Hepatocyte (in vitro differentiated cells): Measurements from ENCODE around the gene KLK8. TPM values are rescaled to one million over a fixed set of nuclear protein-coding genes. Genes with fewer than 3 reads are reported as not detected.

Experiments used
- DNase-seq: peaks from one replicate; pipeline ENCODE4 v3.0.0-alpha.2; 2016; ENCODE audit warnings: low spot score
- H2AFZ ChIP-seq: fragments of 200-600 bp; sonication (generic); 2 replicates; pipeline ENCODE4 v1.6.0; 2016; ENCODE audit warnings: antibody characterized with exemption, mild to moderate bottlenecking
- H3K27ac ChIP-seq: fragments of 200-600 bp; sonication (generic); 2 replicates; pipeline ENCODE4 v1.5.1; 2016; ENCODE audit warnings: mild to moderate bottlenecking
- H3K27me3 ChIP-seq: fragments of 200-600 bp; sonication (generic); 2 replicates; pipeline ENCODE4 v1.6.1; 2016
- H3K36me3 ChIP-seq: fragments of 200-600 bp; sonication (generic); replicated peaks from 2 replicates; pipeline ENCODE4 v1.5.1; 2016; ENCODE audit warnings: low read depth; ENCODE audit not compliant: insufficient read depth
- H3K4me1 ChIP-seq: fragments of 200-600 bp; sonication (generic); 2 replicates; pipeline ENCODE4 v1.5.1; 2016; ENCODE audit warnings: mild to moderate bottlenecking, moderate library complexity; ENCODE audit not compliant: insufficient read depth
- H3K4me2 ChIP-seq: fragments of 200-600 bp; sonication (generic); 2 replicates; pipeline ENCODE4 v1.6.0; 2016
- H3K4me3 ChIP-seq: fragments of 200-600 bp; sonication (generic); 2 replicates; pipeline ENCODE4 v1.5.1; 2016; ENCODE audit warnings: mild to moderate bottlenecking
- H3K79me2 ChIP-seq: fragments of 200-600 bp; sonication (generic); 2 replicates; pipeline ENCODE4 v1.6.0; 2017; ENCODE audit warnings: mild to moderate bottlenecking
- H3K9me2 ChIP-seq: fragments of 200-600 bp; sonication (generic); replicated peaks from 2 replicates; pipeline ENCODE4 v1.6.0; 2017; ENCODE audit warnings: mild to moderate bottlenecking; ENCODE audit not compliant: insufficient read depth
- H3K9me3 ChIP-seq: fragments of 200-600 bp; sonication (generic); 2 replicates; pipeline ENCODE4 v1.5.1; 2016; ENCODE audit warnings: low read depth, mild to moderate bottlenecking
- H4K20me1 ChIP-seq: fragments of 200-600 bp; sonication (generic); 2 replicates; pipeline ENCODE4 v1.6.0; 2016; ENCODE audit warnings: mild to moderate bottlenecking; ENCODE audit not compliant: insufficient read depth, poor library complexity, severe bottlenecking
- EZH2 ChIP-seq: fragments of 200-600 bp; sonication (generic); IDR thresholded peaks from 2 replicates; pipeline ENCODE4 v1.6.1; 2016; ENCODE audit warnings: antibody characterized with exemption, mild to moderate bottlenecking, borderline replicate concordance
- EZH2phosphoT487 ChIP-seq: fragments of 200-600 bp; sonication (generic); IDR thresholded peaks from one replicate; pipeline ENCODE4 v1.6.1; 2018; ENCODE audit warnings: antibody characterized with exemption, mild to moderate bottlenecking, low read depth, moderate library complexity; ENCODE audit not compliant: unreplicated experiment, severe bottlenecking
- WGBS: methylation state at CpG from one replicate; pipeline ENCODE4 v1.1.6; 2016; ENCODE audit warnings: low lambda C conversion rate; ENCODE audit errors: missing lambda C conversion rate; 5-methylcytosine and 5-hydroxymethylcytosine counted together
- polyA plus RNA-seq: library from polyadenylated mRNA; unstranded; fragments of >200 nt; fragmentation: Nextera tagmentation; extraction: Ambion mirVana; gene quantifications from 2 replicates; pipeline ENCODE4 v1.2.1, GENCODE V29; 2016
- total RNA-seq: library from RNA; depleted of rRNA; stranded (reverse); fragments of >200 nt; gene quantifications from 2 replicates; pipeline ENCODE4 v1.2.3, GENCODE V29; 2014
- TF ChIP-seq, protein P1 (sequence below): fragments of 200-600 bp; sonication (generic); IDR thresholded peaks from 2 replicates; pipeline ENCODE4 v1.5.1; 2016; ENCODE audit warnings: antibody characterized with exemption, mild to moderate bottlenecking; ENCODE audit not compliant: poor library complexity

KLK8 gene
- total and polyA plus RNA-seq, 2 experiments from 2014 or later: 0.87 to 5.4 TPM

DNA sequence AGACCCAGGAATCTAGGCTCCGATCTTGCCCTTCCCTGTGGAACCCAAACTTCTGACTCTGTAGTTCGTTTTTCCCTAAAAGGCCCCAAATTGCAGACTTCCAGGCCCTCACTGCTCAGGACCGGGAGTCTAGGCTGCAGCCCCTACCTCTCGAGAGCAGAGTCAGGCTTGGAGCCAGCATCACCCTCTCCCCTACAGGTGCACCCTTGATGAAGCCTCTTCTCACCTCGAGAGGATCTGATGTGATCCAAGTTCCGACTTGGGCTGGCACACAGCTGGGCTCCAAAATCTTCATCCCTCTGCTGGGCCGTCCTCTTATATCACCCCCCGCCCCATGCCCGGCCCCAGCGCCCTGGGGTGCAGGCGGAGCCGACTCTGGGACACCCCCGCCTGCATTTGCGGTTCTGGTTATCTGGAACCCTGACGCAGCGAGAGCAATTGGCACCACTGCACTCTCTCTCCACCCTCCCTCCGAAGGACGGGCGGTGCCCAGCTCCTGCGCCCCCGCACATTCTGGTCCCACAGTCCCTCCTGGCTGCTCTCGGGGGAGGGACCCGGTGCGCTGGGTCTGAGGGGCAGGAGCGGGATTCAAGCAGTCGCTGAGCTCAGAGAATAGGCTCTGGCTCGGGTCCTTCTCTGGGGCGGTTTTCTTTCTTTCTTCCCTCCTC lies 17.6 kb downstream of the KLK8 start, which contains the start of gene KLK7:
KLK7 (minus strand) TSS at position 293 of the 668 bp plus-strand sequence. CDS start 1,518 bp downstream, outside the sequence.
- no peak within 1 kb of the TSS for H3K27ac ChIP-seq
- H3K4me2 ChIP-seq: no peak within 1 kb of the TSS
- H3K4me3 ChIP-seq: no peak within 1 kb of the TSS
- no peak for TF ChIP-seq EZH2phosphoT487
- TF ChIP-seq, protein P1, sequence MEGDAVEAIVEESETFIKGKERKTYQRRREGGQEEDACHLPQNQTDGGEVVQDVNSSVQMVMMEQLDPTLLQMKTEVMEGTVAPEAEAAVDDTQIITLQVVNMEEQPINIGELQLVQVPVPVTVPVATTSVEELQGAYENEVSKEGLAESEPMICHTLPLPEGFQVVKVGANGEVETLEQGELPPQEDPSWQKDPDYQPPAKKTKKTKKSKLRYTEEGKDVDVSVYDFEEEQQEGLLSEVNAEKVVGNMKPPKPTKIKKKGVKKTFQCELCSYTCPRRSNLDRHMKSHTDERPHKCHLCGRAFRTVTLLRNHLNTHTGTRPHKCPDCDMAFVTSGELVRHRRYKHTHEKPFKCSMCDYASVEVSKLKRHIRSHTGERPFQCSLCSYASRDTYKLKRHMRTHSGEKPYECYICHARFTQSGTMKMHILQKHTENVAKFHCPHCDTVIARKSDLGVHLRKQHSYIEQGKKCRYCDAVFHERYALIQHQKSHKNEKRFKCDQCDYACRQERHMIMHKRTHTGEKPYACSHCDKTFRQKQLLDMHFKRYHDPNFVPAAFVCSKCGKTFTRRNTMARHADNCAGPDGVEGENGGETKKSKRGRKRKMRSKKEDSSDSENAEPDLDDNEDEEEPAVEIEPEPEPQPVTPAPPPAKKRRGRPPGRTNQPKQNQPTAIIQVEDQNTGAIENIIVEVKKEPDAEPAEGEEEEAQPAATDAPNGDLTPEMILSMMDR: no peak
- TF ChIP-seq EZH2: no peak
- no peaks in the 10 kb centered on the region for H3K4me1 ChIP-seq
- no peak for DNase-seq
- H3K79me2 ChIP-seq: no peaks in the 10 kb centered on the region
- H2AFZ ChIP-seq: no peak within 1 kb of the TSS
- no peaks in the 10 kb centered on the region for H3K36me3 ChIP-seq
- WGBS: 42% methylated on average over 25 of the region's 28 CpGs
- H3K9me2 ChIP-seq: no peaks in the 10 kb centered on the region
- H3K27me3 ChIP-seq: peaks cover 22% of the 10 kb centered on the region
- no peaks in the 10 kb centered on the region for H3K9me3 ChIP-seq
- no peaks in the 10 kb centered on the region for H4K20me1 ChIP-seq

DNA sequence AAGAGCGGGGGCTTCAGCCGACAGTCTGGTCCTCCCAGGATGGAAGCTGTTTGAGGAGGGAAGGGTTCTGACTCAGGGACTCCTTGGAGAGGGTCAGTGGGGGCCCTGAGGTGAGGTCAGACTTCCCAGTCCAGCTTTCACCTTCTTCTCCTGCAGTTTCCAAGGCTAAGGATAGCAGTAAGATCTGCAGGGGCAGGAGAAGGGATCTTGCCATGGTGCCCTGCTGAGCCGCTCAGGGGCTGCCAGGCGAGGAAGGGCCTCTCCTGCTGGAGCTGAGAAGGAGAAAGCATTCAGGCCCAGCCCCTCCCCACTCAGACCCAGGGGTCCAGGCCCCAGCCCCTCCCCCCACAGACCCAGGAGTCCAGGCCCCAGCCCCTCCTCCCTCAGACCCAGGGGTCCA lies 19.2 kb downstream of the KLK8 start:
- 82% methylated on average over 4 of the region's 4 CpGs for WGBS
- H3K4me2 ChIP-seq: no peak overlapping the region
- no peak overlapping the region for H3K27ac ChIP-seq
- no peak overlapping the region for H3K4me3 ChIP-seq
- H3K4me1 ChIP-seq: no peaks in the 10 kb centered on the region
- H3K9me2 ChIP-seq: no peaks in the 10 kb centered on the region
- no peaks in the 10 kb centered on the region for H3K9me3 ChIP-seq
- H3K79me2 ChIP-seq: no peaks in the 10 kb centered on the region
- H3K27me3 ChIP-seq: peaks cover 22% of the 10 kb centered on the region
- no peak overlapping the region for H2AFZ ChIP-seq
- H3K36me3 ChIP-seq: no peaks in the 10 kb centered on the region
- DNase-seq: no peak
- H4K20me1 ChIP-seq: no peaks in the 10 kb centered on the region
- TF ChIP-seq, protein P1: no peak

DNA sequence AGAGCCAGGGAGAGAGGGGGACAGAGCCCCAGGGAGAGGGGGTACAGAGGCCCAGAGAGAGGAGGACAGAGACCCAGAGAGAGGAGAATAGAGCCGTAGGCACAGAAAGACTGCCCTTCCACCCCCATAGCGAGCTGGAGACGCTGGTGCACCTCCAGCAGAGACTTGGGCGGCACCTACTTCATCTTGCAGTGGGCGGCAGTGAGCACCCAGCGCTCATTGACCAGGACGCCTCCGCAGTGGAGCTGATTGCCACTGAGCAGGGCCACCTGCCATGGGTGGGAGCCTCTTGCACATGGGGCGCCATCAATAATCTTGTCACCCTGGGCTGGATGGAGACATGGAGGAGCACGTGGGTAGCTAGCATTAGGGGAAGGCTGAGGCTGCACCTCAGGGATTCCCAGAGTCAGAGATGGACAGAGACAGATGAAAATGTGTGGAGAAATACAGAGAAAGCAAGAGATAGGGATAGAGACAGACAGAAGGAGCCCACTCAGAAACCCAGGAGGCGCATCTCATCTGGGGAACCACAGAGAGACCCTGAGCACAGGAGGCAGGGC lies 19.7 kb downstream of the KLK8 start:
- no peak for DNase-seq
- H3K27ac ChIP-seq: no peak overlapping the region
- 69% methylated on average over 11 of the region's 11 CpGs for WGBS
- no peak overlapping the region for H3K4me2 ChIP-seq
- no peaks in the 10 kb centered on the region for H3K4me1 ChIP-seq
- TF ChIP-seq EZH2phosphoT487: no peak
- TF ChIP-seq, protein P1: no peak
- no peaks in the 10 kb centered on the region for H3K36me3 ChIP-seq
- H3K4me3 ChIP-seq: no peak overlapping the region
- H3K9me2 ChIP-seq: no peaks in the 10 kb centered on the region
- H4K20me1 ChIP-seq: no peaks in the 10 kb centered on the region
- no peaks in the 10 kb centered on the region for H3K79me2 ChIP-seq
- peaks cover 22% of the 10 kb centered on the region for H3K27me3 ChIP-seq
- H2AFZ ChIP-seq: no peak overlapping the region
- H3K9me3 ChIP-seq: no peaks in the 10 kb centered on the region
